ENCODE data around the gene HSD11B1.

The HSD11B1 gene

GRCh38 chr1:209767096-209767495, 62.5 kb downstream of the HSD11B1 start:
- no peaks in the 10 kb centered on the region for H3K79me2 ChIP-seq (ENCODE audit: insufficient read depth, low read length)
- H3K27ac ChIP-seq (ENCODE audit: low read depth, low read length): no peak overlapping the region
- H3K4me2 ChIP-seq (ENCODE audit: low read depth, low read length, poor library complexity, severe bottlenecking): no peak overlapping the region

GRCh38 chr1:209767706-209768105, 63.1 kb downstream of the HSD11B1 start:
- Histone ChIP-seq H2AFZ (ENCODE audit: low read depth, low read length, severe bottlenecking) (no peak overlapping the region), H3K27me3 (ENCODE audit: low read length) (no peaks in the 10 kb centered on the region), H3K9ac (ENCODE audit: low read length) (no peak overlapping the region), H3F3A (ENCODE audit: insufficient read depth) (no peaks in the 10 kb centered on the region), H3K9me2 (replicated peaks; ENCODE audit: insufficient read depth, low read length) (no peaks in the 10 kb centered on the region), H3K79me2 (ENCODE audit: insufficient read depth, low read length) (no peaks in the 10 kb centered on the region), H3K27ac (ENCODE audit: low read depth, low read length) (no peak overlapping the region), H3K4me3 (ENCODE audit: insufficient read depth, low read length, poor library complexity, severe bottlenecking) (no peak overlapping the region), H3K9me3 (ENCODE audit: insufficient read depth, low read length) (0 out of 2 replicates have a peak, but pooled peaks cover 3% of the 10 kb centered on the region), H3K4me2 (ENCODE audit: low read depth, low read length, poor library complexity, severe bottlenecking) (no peak overlapping the region), H4K20me1 (ENCODE audit: low read depth, low read length) (no peaks in the 10 kb centered on the region), H3K36me3 (ENCODE audit: low read length) (no peaks in the 10 kb centered on the region)
- TF ChIP-seq CTCF (IDR thresholded peaks at IDR 0.05; ENCODE audit: insufficient read depth, low read length, poor library complexity, severe bottlenecking) (no peak), EZH2phosphoT487 (conservative IDR thresholded peaks at IDR 0.05; ENCODE audit: low read length) (no peak)

More at GRCh38 chr1:209767096-209767495, 62.5 kb downstream of the HSD11B1 start:
- Histone ChIP-seq H4K20me1 (ENCODE audit: low read depth, low read length) (no peaks in the 10 kb centered on the region), H2AFZ (ENCODE audit: low read depth, low read length, severe bottlenecking) (no peak overlapping the region), H3K9me3 (ENCODE audit: insufficient read depth, low read length) (0 out of 2 replicates have a peak, but pooled peaks cover 3% of the 10 kb centered on the region), H3K9ac (ENCODE audit: low read length) (no peak overlapping the region), H3K4me3 (ENCODE audit: insufficient read depth, low read length, poor library complexity, severe bottlenecking) (no peak overlapping the region), H3K9me2 (replicated peaks; ENCODE audit: insufficient read depth, low read length) (no peaks in the 10 kb centered on the region), H3K27me3 (ENCODE audit: low read length) (no peaks in the 10 kb centered on the region), H3K36me3 (ENCODE audit: low read length) (no peaks in the 10 kb centered on the region), H3F3A (ENCODE audit: insufficient read depth) (no peaks in the 10 kb centered on the region)
- no peak for TF ChIP-seq EZH2phosphoT487 (conservative IDR thresholded peaks at IDR 0.05; ENCODE audit: low read length)
- no peak for TF ChIP-seq CTCF (IDR thresholded peaks at IDR 0.05; ENCODE audit: insufficient read depth, low read length, poor library complexity, severe bottlenecking)

- no peaks in the 10 kb centered on the region for H3K9me2 ChIP-seq (replicated peaks; ENCODE audit: insufficient read depth, low read length)
- no peak overlapping the region for H2AFZ ChIP-seq (ENCODE audit: low read depth, low read length, severe bottlenecking)
- H3K36me3 ChIP-seq (ENCODE audit: low read length): no peaks in the 10 kb centered on the region
- TF ChIP-seq CTCF (IDR thresholded peaks at IDR 0.05; ENCODE audit: insufficient read depth, low read length, poor library complexity, severe bottlenecking): no peak
- TF ChIP-seq EZH2phosphoT487 (conservative IDR thresholded peaks at IDR 0.05; ENCODE audit: low read length): no peak
- H3K79me2 ChIP-seq (ENCODE audit: insufficient read depth, low read length): no peaks in the 10 kb centered on the region
- H3K27me3 ChIP-seq (ENCODE audit: low read length): no peaks in the 10 kb centered on the region
- H3K27ac ChIP-seq (ENCODE audit: low read depth, low read length): no peak overlapping the region
- H3K9ac ChIP-seq (ENCODE audit: low read length): no peak overlapping the region
- no peaks in the 10 kb centered on the region for H4K20me1 ChIP-seq (ENCODE audit: low read depth, low read length)
- no peaks in the 10 kb centered on the region for H3F3A ChIP-seq (ENCODE audit: insufficient read depth)
- no peak overlapping the region for H3K4me3 ChIP-seq (ENCODE audit: insufficient read depth, low read length, poor library complexity, severe bottlenecking)
- H3K4me2 ChIP-seq (ENCODE audit: low read depth, low read length, poor library complexity, severe bottlenecking): no peak overlapping the region
- 0 out of 2 replicates have a peak, but pooled peaks cover 3% of the 10 kb centered on the region for H3K9me3 ChIP-seq (ENCODE audit: insufficient read depth, low read length)
Measured at GRCh38 chr1:209768354-209768774, 63.7 kb downstream of the HSD11B1 start.

Measured in SU-DHL-6 (cell line).